DOHH2 (cell line): Measurements from ENCODE around the gene YWHAQ.

Source experiments
- H3F3A ChIP-seq: fragments of 200-600 bp; sonication (generic), shearing (Covaris generic); 2 replicates; pipeline ENCODE4 v1.6.0; 2016; ENCODE audit warnings: antibody characterized with exemption, mild to moderate bottlenecking; ENCODE audit not compliant: control insufficient read depth, insufficient read depth
- H3K27ac ChIP-seq: fragments of 200-600 bp; sonication (generic); 2 replicates; pipeline ENCODE4 v1.5.1; 2014; ENCODE audit warnings: low read depth, mild to moderate bottlenecking, low read length, moderate library complexity
- H3K27me3 ChIP-seq: fragments of 200-600 bp; sonication (generic); 2 replicates; pipeline ENCODE4 v1.6.1; 2014; ENCODE audit warnings: mild to moderate bottlenecking, low read length, mixed read lengths; ENCODE audit not compliant: control insufficient read depth
- H3K36me3 ChIP-seq: fragments of 200-600 bp; sonication (generic); 2 replicates; pipeline ENCODE4 v1.6.1; 2014; ENCODE audit warnings: mild to moderate bottlenecking, low read length, moderate library complexity, mixed read lengths; ENCODE audit not compliant: control insufficient read depth
- H3K4me1 ChIP-seq: fragments of 200-600 bp; sonication (generic); 2 replicates; pipeline ENCODE4 v1.6.1; 2014; ENCODE audit warnings: mild to moderate bottlenecking, low read length, mixed read lengths; ENCODE audit not compliant: control insufficient read depth
- H3K4me2 ChIP-seq: fragments of 200-600 bp; sonication (generic); 2 replicates; pipeline ENCODE4 v1.6.0; 2014; ENCODE audit warnings: mild to moderate bottlenecking, low read length, moderate library complexity
- H3K4me3 ChIP-seq: fragments of 200-600 bp; sonication (generic); 2 replicates; pipeline ENCODE4 v1.5.1; 2014; ENCODE audit warnings: mild to moderate bottlenecking, low read length, mixed read lengths
- H3K79me2 ChIP-seq: fragments of 200-600 bp; sonication (generic); 2 replicates; pipeline ENCODE4 v1.6.1; 2014; ENCODE audit warnings: mild to moderate bottlenecking, low read length, mixed read lengths; ENCODE audit not compliant: control insufficient read depth
- H3K9me2 ChIP-seq: fragments of 200-600 bp; sonication (generic); replicated peaks from 2 replicates; pipeline ENCODE4 v1.6.1; 2014; ENCODE audit warnings: mild to moderate bottlenecking, low read length, mixed read lengths; ENCODE audit not compliant: control insufficient read depth
- H3K9me3 ChIP-seq: fragments of 200-600 bp; sonication (generic); 2 replicates; pipeline ENCODE4 v1.6.1; 2014; ENCODE audit warnings: antibody characterized with exemption, low read length, mixed read lengths; ENCODE audit not compliant: control insufficient read depth, insufficient read depth
- H4K20me1 ChIP-seq: fragments of 200-600 bp; sonication (generic); 2 replicates; pipeline ENCODE4 v1.6.0; 2014; ENCODE audit warnings: low read depth, mild to moderate bottlenecking, antibody characterized with exemption, low read length, moderate library complexity; ENCODE audit not compliant: control insufficient read depth, insufficient read depth
- CTCF ChIP-seq: fragments of 200-600 bp; sonication (generic); IDR thresholded peaks from one replicate; pipeline ENCODE4 v1.5.1; 2014; ENCODE audit warnings: antibody characterized with exemption, mild to moderate bottlenecking, low read depth, low read length; ENCODE audit not compliant: poor library complexity, severe bottlenecking
- EZH2phosphoT487 ChIP-seq: fragments of 200-600 bp; sonication (generic); IDR thresholded peaks from 2 replicates; pipeline ENCODE4 v1.6.1; 2017; ENCODE audit warnings: borderline replicate concordance, mild to moderate bottlenecking, antibody characterized with exemption, low read length, moderate library complexity, mixed read lengths

YWHAQ gene

DNA sequence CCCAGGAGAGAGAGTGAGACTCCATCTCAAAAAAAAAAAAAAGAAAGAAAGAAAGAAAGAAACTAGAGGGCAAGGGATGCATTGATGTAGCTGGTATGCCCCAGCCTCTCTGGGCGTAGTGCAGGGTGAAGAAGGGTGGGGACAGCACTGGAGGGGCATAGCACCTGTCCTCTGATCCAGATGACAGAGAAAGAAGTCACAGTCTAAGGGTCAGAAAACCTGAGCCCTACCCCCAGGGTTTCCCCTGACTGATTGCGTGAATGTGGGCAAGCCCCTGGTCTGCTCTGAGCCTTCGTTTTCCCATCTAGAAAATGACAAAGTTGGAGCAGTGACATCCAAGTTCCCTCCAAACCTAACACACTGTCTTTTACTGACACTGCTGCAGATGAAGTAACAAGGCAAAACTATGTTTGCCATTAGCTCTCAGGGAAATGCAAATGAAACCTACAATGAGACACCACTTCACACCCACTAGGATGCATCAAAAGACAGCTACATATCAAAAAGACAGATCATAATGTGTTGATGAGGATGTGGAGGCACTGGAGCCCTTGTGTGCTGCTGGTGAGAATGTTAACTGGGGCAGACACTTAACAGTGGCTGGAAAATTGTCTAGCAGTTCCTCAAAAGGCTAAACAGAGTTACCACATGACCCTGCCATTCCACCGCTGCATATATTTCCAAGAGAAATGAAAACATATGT is 19.5 kb upstream of the YWHAQ start:
- Histone ChIP-seq H3K79me2 (no peaks in the 10 kb centered on the region), H3K27ac (no peak overlapping the region), H3K9me2 (no peaks in the 10 kb centered on the region), H3K4me2 (no peak overlapping the region), H3K36me3 (no peaks in the 10 kb centered on the region), H4K20me1 (no peaks in the 10 kb centered on the region), H3K9me3 (no peaks in the 10 kb centered on the region; the same call in 1 of the 2 replicates), H3K4me3 (no peak overlapping the region), H3F3A (no peaks in the 10 kb centered on the region), H3K27me3 (peaks cover 65% of the 10 kb centered on the region), H3K4me1 (peaks cover 5% of the 10 kb centered on the region)
- TF ChIP-seq EZH2phosphoT487 (no peak), CTCF (no peak)

DNA sequence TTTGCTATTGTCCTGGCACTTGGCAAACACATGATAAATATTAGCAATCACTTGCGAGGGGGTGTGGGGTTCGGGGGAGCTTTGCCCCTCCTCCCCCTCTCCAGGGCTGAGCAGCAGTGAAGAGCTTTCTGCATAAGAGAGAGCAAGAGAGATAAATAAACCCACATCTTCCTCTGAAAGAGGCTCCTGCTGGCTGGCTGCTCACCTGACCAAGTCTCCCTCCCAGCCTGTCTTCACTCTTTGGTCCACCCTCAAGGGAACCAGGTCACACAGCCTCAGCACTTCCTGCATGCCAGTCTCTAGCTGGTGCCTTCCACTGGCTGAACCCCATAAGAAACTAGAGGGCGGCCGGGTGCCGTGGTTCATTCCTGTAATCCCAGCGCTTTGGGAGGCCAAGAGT is 18.5 kb upstream of the YWHAQ start:
- Histone ChIP-seq H3K27me3 (peaks cover 65% of the 10 kb centered on the region), H3K9me3 (no peaks in the 10 kb centered on the region; the same call in 1 of the 2 replicates), H3K79me2 (no peaks in the 10 kb centered on the region), H3K4me1 (peaks cover 5% of the 10 kb centered on the region), H3K36me3 (no peaks in the 10 kb centered on the region), H3K9me2 (no peaks in the 10 kb centered on the region), H4K20me1 (no peaks in the 10 kb centered on the region), H3F3A (no peaks in the 10 kb centered on the region), H3K4me3 (no peak overlapping the region), H3K27ac (no peak overlapping the region), H3K4me2 (no peak overlapping the region)
- TF ChIP-seq CTCF (no peak), EZH2phosphoT487 (no peak)

DNA sequence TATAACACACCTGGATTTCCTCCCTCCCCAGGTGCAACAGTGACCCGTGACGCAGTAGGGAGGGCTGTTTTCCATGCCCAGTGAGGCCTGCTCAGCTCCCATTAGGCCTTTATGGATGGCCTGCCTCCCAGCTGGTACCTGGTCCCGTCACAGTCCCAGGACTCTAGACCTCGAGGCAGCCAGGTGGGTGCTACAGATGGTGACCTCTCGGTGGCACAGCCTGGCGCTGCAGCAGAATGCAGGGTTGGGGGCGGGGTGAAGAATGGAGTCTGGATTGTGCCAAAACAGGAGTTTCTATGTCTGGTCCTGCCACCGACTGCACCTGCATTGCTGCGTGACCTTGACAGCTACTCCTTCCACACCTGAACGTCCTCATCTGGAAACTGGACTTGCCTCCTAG is 18.0 kb upstream of the YWHAQ start:
- TF ChIP-seq CTCF = no peak
- TF ChIP-seq EZH2phosphoT487 = no peak
- Histone ChIP-seq H4K20me1 (no peaks in the 10 kb centered on the region), H3F3A (no peaks in the 10 kb centered on the region), H3K4me1 (peaks cover 5% of the 10 kb centered on the region), H3K27me3 (peaks cover 65% of the 10 kb centered on the region), H3K4me3 (no peak overlapping the region), H3K9me2 (no peaks in the 10 kb centered on the region), H3K4me2 (no peak overlapping the region), H3K9me3 (no peaks in the 10 kb centered on the region; the same call in 1 of the 2 replicates), H3K79me2 (no peaks in the 10 kb centered on the region), H3K27ac (no peak overlapping the region), H3K36me3 (no peaks in the 10 kb centered on the region)
